GM18526 (cell line): Measurements from ENCODE around the gene VWA5B2.

Experiments
- POLR2A ChIP-seq: IDR thresholded peaks from 3 replicates; pipeline ENCODE4 v1.6.1; 2011; ENCODE audit not compliant: insufficient read length; ENCODE audit errors: extremely low read depth

Gene VWA5B2

GRCh38 chr3:184275961-184276910 is 46.9 kb downstream of the VWA5B2 start, which contains the start of gene ECE2:
TSS of gene ECE2 (plus strand) at chr3:184276022. CDS start at chr3:184276154, 132 bp downstream.
- no peak for TF ChIP-seq POLR2A

DNA sequence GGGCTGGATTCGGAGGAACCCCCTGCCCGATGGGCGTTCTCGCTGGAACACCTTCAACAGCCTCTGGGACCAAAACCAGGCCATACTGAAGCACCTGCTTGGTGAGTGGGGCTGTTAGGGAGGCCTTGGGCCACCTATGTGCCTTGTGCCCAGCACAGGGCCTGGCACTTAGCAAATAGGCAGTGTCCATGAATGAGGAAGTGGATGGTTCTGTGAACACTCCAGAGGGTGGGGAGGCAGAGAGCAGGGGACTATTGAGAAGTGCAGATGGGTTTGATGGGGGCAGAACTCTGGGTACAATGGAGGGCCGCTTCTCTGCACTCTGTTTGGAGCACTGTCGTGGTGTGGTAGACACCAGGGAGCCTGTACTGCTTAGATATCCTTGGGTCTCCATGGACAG is 48.0 kb downstream of the VWA5B2 start:
- TF ChIP-seq POLR2A, result no peak

- TF ChIP-seq POLR2A, result no peak
Measured at GRCh38 chr3:184282941-184283340, 53.6 kb downstream of the VWA5B2 start.

GRCh38 chr3:184283681-184284080 is 54.3 kb downstream of the VWA5B2 start:
- no peak for TF ChIP-seq POLR2A

- no peak for TF ChIP-seq POLR2A
Measured at GRCh38 chr3:184284696-184285095, 55.3 kb downstream of the VWA5B2 start.

DNA sequence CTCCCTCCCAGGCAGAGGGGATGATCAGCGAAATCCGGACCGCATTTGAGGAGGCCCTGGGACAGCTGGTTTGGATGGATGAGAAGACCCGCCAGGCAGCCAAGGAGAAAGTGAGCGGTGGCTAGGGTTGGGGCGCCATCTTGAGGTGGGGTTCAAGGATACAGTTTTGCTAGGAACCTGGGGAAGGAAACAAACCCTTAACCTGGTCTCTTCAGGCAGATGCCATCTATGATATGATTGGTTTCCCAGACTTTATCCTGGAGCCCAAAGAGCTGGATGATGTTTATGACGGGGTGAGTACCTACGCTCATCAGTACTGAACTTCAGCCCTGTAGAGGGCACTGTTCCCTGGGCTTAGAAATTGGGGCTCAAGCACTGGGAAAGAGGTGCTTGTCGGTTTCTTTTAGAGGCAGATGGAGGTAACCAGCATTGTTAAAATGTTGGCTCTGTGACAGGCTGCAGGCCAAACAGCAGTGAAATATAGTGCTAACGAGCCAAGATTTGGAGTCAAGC is 60.1 kb downstream of the VWA5B2 start:
- no peak for TF ChIP-seq POLR2A

- TF ChIP-seq POLR2A, result no peak
Measured at GRCh38 chr3:184290331-184290730, 60.9 kb downstream of the VWA5B2 start.

DNA sequence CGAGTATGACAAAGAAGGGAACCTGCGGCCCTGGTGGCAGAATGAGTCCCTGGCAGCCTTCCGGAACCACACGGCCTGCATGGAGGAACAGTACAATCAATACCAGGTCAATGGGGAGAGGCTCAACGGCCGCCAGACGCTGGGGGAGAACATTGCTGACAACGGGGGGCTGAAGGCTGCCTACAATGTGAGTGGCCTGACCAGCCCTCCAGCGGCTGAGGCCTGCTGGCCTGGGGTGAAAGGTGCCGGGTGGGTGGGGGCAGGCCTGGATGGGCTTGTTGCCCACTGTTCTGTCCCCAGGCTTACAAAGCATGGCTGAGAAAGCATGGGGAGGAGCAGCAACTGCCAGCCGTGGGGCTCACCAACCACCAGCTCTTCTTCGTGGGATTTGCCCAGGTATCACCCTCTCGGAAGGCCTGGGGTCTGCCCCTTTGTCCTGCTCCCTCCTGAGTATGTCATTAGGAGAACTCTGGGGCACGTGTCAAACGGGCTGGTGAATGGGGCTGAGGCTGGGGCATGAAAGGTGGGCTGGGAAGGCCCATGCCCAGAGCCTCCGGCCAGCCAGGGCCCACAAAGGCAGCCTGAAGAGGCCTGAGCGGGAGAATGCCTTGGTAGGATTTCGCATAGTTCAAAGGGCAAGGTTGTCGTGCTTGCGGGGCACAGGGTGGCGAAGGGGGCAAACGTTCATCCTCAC is 61.8 kb downstream of the VWA5B2 start:
- no peak for TF ChIP-seq POLR2A
